ENCODE measurements around the gene TRIB2. TPM values are rescaled to one million over a fixed set of nuclear protein-coding genes. Genes with fewer than 3 reads are reported as not detected.

Gene TRIB2
- total and polyA plus RNA-seq, 2 donors = 39.4 to 69.8 TPM

DNA sequence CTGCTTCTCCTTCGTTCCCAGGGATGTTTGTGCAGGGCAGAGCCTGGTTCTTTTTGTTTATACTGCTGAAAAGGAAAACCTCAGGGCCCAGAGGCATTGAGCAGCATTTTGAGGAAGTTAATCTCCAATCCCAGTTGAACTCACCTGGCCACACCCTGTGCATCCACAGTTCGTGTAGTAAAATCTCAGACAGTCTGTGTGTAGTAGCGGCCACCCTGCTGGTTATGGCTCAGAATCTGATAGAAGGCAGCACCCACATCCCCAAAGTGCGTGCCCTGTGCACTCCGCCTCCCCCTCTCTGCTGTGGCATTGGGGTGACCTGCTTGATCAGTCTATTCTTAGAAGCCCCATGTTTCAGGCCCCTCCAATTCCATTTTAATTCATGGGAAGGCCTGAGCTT, 10.9 kb downstream of the TRIB2 start:
- Histone ChIP-seq H3K4me3 (ENCODE audit: low read length in 2 of 2) (peak overlapping the region in 1 of 2 donors; percentile 19), H3K27me3 (ENCODE audit: control insufficient read depth in 2 of 2, insufficient read depth in 1 of 2, low read length in 1 of 2) (no peaks in the 10 kb centered on the region), H3K4me1 (ENCODE audit: control insufficient read depth in 2 of 2, insufficient read depth in 2 of 2, low read length in 2 of 2) (peaks cover 21 to 39% of the 10 kb centered on the region in 2 donors), H3K9me3 (ENCODE audit: control insufficient read depth in 2 of 2, insufficient read depth in 1 of 2, low read length in 1 of 2) (no peaks in the 10 kb centered on the region), H3K27ac (ENCODE audit: low read depth in 1 of 2, low read length in 1 of 2) (peak overlapping the region; percentile 70 to 80), H3K36me3 (ENCODE audit: control insufficient read depth in 2 of 2, insufficient read depth in 2 of 2, low read length in 1 of 2) (peaks cover 44 to 59% of the 10 kb centered on the region in 2 donors)
- 84% methylated on average over 5 of the region's 5 CpGs for WGBS
- peak in 1 of 9 donors; percentile 29 for DNase-seq (ENCODE audit: low read depth in 6 of 9, low spot score in 9 of 9)

DNA sequence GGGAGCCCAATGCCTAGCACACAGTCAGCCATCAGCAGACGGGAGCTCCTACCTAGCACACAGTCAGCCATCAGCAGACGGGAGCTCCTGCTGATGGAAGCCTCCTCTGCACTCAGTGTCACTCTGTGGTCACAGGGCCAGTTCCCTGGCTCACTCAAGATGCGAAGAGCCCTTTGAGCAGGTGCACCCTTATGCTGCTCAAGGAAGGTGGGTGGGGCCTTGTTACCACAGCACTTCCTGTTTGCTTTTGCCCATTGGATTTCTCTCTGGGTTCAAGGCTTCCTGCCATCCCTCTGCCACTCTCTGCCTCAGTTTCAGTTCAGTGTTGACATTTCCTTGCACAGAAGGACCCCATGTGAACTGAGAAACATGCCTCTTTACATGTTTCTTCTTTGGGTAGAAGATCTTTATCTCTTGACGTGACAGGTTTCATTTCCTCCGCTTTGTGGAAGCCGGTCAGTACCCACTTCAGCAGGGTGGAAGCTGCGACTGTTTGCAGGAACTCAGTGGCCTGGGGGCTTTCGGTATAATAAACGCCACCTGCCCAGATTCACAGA, 11.6 kb downstream of the TRIB2 start:
- peak in 7 of 9 donors; percentile 56 to 92 (median 78) for DNase-seq (ENCODE audit: low read depth in 6 of 9, low spot score in 9 of 9)
- no peaks in the 10 kb centered on the region for H3K9me3 ChIP-seq (ENCODE audit: control insufficient read depth in 2 of 2, insufficient read depth in 1 of 2, low read length in 1 of 2)
- no peaks in the 10 kb centered on the region for H3K27me3 ChIP-seq (ENCODE audit: control insufficient read depth in 2 of 2, insufficient read depth in 1 of 2, low read length in 1 of 2)
- peak overlapping the region in 1 of 2 donors; percentile 19 for H3K4me3 ChIP-seq (ENCODE audit: low read length in 2 of 2)
- peaks cover 21 to 39% of the 10 kb centered on the region in 2 donors for H3K4me1 ChIP-seq (ENCODE audit: control insufficient read depth in 2 of 2, insufficient read depth in 2 of 2, low read length in 2 of 2)
- WGBS = 6% methylated on average over 9 of the region's 9 CpGs
- H3K36me3 ChIP-seq (ENCODE audit: control insufficient read depth in 2 of 2, insufficient read depth in 2 of 2, low read length in 1 of 2) = peaks cover 45 to 58% of the 10 kb centered on the region in 2 donors
- H3K27ac ChIP-seq (ENCODE audit: low read depth in 1 of 2, low read length in 1 of 2) = peak overlapping the region; percentile 70 to 80

GRCh38 chr2:12730265-12730664, 13.5 kb downstream of the TRIB2 start:
- WGBS = 96% methylated on average over 5 of the region's 5 CpGs
- Histone ChIP-seq H3K4me1 (ENCODE audit: control insufficient read depth in 2 of 2, insufficient read depth in 2 of 2, low read length in 2 of 2) (peaks cover 21 to 38% of the 10 kb centered on the region in 2 donors), H3K27ac (ENCODE audit: low read depth in 1 of 2, low read length in 1 of 2) (no peak overlapping the region), H3K4me3 (ENCODE audit: low read length in 2 of 2) (no peak overlapping the region), H3K27me3 (ENCODE audit: control insufficient read depth in 2 of 2, insufficient read depth in 1 of 2, low read length in 1 of 2) (no peaks in the 10 kb centered on the region), H3K9me3 (ENCODE audit: control insufficient read depth in 2 of 2, insufficient read depth in 1 of 2, low read length in 1 of 2) (no peaks in the 10 kb centered on the region), H3K36me3 (ENCODE audit: control insufficient read depth in 2 of 2, insufficient read depth in 2 of 2, low read length in 1 of 2) (peaks cover 43 to 56% of the 10 kb centered on the region in 2 donors)
- no peak for DNase-seq (ENCODE audit: low read depth in 6 of 9, low spot score in 9 of 9)

DNA sequence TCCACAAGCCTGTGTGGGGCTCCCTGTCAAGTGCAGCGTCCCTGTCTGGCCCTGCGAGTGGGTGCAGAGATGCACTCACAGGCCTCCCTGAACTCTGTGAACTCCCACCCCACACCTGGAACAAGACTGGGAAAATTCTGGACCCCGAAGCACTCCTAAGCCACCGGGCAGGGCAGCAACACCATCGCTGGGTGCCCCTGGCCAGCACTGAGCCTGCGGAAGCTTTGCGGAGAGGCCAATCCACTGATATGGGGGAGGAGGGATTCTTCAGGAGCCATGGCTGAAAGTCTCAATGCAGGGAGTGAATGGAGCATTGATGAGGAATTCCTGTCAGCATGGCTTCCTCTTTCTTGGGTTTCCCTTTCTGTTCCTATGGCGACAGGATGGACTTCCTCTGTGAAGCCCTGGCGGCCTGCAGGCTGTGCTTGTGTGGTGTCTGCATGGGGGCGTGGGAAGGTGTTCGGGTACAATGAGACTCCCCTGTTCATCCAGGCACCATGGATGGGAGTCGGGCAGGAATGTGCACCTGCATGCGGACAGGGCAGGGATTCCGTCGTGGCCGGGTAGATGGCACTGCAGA, 15.1 kb downstream of the TRIB2 start:
- H3K27me3 ChIP-seq (ENCODE audit: control insufficient read depth in 2 of 2, insufficient read depth in 1 of 2, low read length in 1 of 2) = no peaks in the 10 kb centered on the region
- H3K4me3 ChIP-seq (ENCODE audit: low read length in 2 of 2) = no peak overlapping the region

DNA sequence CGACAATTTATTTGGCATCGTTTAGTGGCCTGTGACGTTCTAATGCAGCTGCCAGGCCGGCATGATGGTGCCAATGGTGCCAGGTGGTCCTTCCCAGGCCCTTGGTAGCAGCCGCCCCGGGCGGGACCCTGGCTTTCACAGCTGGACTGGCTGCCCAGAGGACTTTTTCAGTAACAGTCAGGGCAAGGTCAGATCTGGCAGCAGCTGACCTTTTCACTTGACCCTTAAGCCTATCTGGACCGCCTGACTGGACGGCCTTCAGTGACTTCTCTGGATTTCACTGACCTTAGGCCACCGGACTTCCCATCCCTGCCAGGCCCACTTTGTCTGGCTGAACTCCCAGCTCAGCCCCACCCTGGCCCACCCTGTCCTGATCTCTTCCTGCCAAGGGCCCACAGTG, 15.9 kb downstream of the TRIB2 start:
- 98% methylated on average over 10 of the region's 10 CpGs for WGBS
- no peak for DNase-seq (ENCODE audit: low read depth in 6 of 9, low spot score in 9 of 9)
- no peak overlapping the region for H3K27ac ChIP-seq (ENCODE audit: low read depth in 1 of 2, low read length in 1 of 2)
- H3K9me3 ChIP-seq (ENCODE audit: control insufficient read depth in 2 of 2, insufficient read depth in 1 of 2, low read length in 1 of 2) = peaks cover 0 to 2% of the 10 kb centered on the region in 2 donors
- H3K4me1 ChIP-seq (ENCODE audit: control insufficient read depth in 2 of 2, insufficient read depth in 2 of 2, low read length in 2 of 2) = peaks cover 13 to 16% of the 10 kb centered on the region in 2 donors
- H3K4me3 ChIP-seq (ENCODE audit: low read length in 2 of 2) = no peak overlapping the region
- no peaks in the 10 kb centered on the region for H3K27me3 ChIP-seq (ENCODE audit: control insufficient read depth in 2 of 2, insufficient read depth in 1 of 2, low read length in 1 of 2)
- peaks cover 44 to 57% of the 10 kb centered on the region in 2 donors for H3K36me3 ChIP-seq (ENCODE audit: control insufficient read depth in 2 of 2, insufficient read depth in 2 of 2, low read length in 1 of 2)

More for the DNA sequence above, 15.1 kb downstream of the TRIB2 start:
- Histone ChIP-seq H3K9me3 (ENCODE audit: control insufficient read depth in 2 of 2, insufficient read depth in 1 of 2, low read length in 1 of 2) (peaks cover 0 to 2% of the 10 kb centered on the region in 2 donors), H3K36me3 (ENCODE audit: control insufficient read depth in 2 of 2, insufficient read depth in 2 of 2, low read length in 1 of 2) (peaks cover 42 to 58% of the 10 kb centered on the region in 2 donors), H3K27ac (ENCODE audit: low read depth in 1 of 2, low read length in 1 of 2) (no peak overlapping the region), H3K4me1 (ENCODE audit: control insufficient read depth in 2 of 2, insufficient read depth in 2 of 2, low read length in 2 of 2) (peaks cover 19 to 24% of the 10 kb centered on the region in 2 donors)
- DNase-seq (ENCODE audit: low read depth in 6 of 9, low spot score in 9 of 9) = no peak
- WGBS = 96% methylated on average over 16 of the region's 16 CpGs

DNA sequence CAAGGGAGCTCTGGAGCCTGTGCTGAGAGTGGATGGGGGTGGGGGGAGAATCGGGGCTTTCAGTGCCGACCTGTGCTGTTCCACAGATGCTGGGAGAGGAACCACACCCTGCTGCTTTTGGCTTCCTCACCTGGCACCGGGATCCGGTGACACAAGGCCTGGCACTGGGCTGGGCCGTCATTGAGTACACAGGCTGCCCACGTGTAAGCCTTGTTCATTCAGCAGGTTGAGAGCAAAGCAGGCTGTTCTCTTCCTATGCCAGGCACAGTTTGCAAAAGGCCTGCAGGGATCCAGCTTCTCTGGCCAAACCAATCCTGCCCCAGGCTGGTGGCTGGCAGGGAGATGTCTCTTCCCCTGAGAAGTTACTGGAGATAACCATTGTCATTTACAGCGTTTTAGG, 17.1 kb downstream of the TRIB2 start:
- Histone ChIP-seq H3K9me3 (ENCODE audit: control insufficient read depth in 2 of 2, insufficient read depth in 1 of 2, low read length in 1 of 2) (peaks cover 0 to 2% of the 10 kb centered on the region in 2 donors), H3K27me3 (ENCODE audit: control insufficient read depth in 2 of 2, insufficient read depth in 1 of 2, low read length in 1 of 2) (no peaks in the 10 kb centered on the region), H3K4me1 (ENCODE audit: control insufficient read depth in 2 of 2, insufficient read depth in 2 of 2, low read length in 2 of 2) (peaks cover 4% of the 10 kb centered on the region in 2 donors), H3K27ac (ENCODE audit: low read depth in 1 of 2, low read length in 1 of 2) (no peak overlapping the region), H3K36me3 (ENCODE audit: control insufficient read depth in 2 of 2, insufficient read depth in 2 of 2, low read length in 1 of 2) (peaks cover 52 to 64% of the 10 kb centered on the region in 2 donors), H3K4me3 (ENCODE audit: low read length in 2 of 2) (no peak overlapping the region)
- WGBS = 93% methylated on average over 7 of the region's 7 CpGs
- no peak for DNase-seq (ENCODE audit: low read depth in 6 of 9, low spot score in 9 of 9)

DNA sequence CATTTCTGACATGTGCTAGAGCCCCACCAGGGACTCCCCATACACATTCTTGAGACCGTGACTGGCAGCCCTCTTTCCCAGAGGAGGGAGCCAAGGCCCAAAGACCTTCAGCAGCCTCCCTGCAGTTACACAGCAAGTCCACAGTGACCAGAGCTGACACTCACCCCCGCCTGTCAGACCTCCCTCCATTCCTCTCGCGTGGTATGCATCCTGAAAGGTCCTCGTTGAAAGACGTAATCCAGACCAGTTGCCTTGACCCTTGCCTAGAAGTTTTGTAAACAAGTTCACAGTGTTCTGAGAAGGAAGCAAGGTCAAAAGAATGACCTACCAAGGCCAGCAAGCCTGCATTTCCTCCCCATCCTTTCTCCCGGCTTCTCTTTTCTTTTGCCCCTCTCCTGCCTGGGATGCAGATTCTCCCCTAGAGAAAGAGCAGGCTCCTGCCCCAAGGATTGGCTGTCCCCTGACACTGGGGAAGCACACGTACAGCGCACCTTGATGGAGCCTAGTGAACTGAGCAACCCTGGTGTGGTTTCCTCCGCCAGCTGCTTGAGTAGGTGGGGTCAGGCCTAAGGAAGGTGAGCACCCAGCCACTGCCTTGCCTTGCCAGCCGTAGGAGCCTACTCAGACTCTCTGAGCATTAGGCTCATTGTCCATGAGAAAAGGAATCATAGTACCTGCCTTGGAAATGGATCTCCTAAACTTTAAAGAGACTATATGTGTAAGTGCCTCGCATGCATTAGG, 18.3 kb downstream of the TRIB2 start:
- 94% methylated on average over 12 of the region's 12 CpGs for WGBS
- Histone ChIP-seq H3K27ac (ENCODE audit: low read depth in 1 of 2, low read length in 1 of 2) (no peak overlapping the region), H3K9me3 (ENCODE audit: control insufficient read depth in 2 of 2, insufficient read depth in 1 of 2, low read length in 1 of 2) (peaks cover 0 to 2% of the 10 kb centered on the region in 2 donors), H3K4me3 (ENCODE audit: low read length in 2 of 2) (no peak overlapping the region), H3K4me1 (ENCODE audit: control insufficient read depth in 2 of 2, insufficient read depth in 2 of 2, low read length in 2 of 2) (no peaks in the 10 kb centered on the region), H3K27me3 (ENCODE audit: control insufficient read depth in 2 of 2, insufficient read depth in 1 of 2, low read length in 1 of 2) (no peaks in the 10 kb centered on the region), H3K36me3 (ENCODE audit: control insufficient read depth in 2 of 2, insufficient read depth in 2 of 2, low read length in 1 of 2) (peaks cover 65% of the 10 kb centered on the region in 2 donors)
- DNase-seq (ENCODE audit: low read depth in 6 of 9, low spot score in 9 of 9) = no peak

GRCh38 chr2:12737297-12737696, 20.6 kb downstream of the TRIB2 start:
- H3K36me3 ChIP-seq (ENCODE audit: control insufficient read depth in 2 of 2, insufficient read depth in 2 of 2, low read length in 1 of 2) = peaks cover 65 to 68% of the 10 kb centered on the region in 2 donors
- peaks cover 0 to 2% of the 10 kb centered on the region in 2 donors for H3K9me3 ChIP-seq (ENCODE audit: control insufficient read depth in 2 of 2, insufficient read depth in 1 of 2, low read length in 1 of 2)
- no peaks in the 10 kb centered on the region for H3K27me3 ChIP-seq (ENCODE audit: control insufficient read depth in 2 of 2, insufficient read depth in 1 of 2, low read length in 1 of 2)
- H3K27ac ChIP-seq (ENCODE audit: low read depth in 1 of 2, low read length in 1 of 2) = no peak overlapping the region
- H3K4me3 ChIP-seq (ENCODE audit: low read length in 2 of 2) = no peak overlapping the region
- no peak for DNase-seq (ENCODE audit: low read depth in 6 of 9, low spot score in 9 of 9)
- no peaks in the 10 kb centered on the region for H3K4me1 ChIP-seq (ENCODE audit: control insufficient read depth in 2 of 2, insufficient read depth in 2 of 2, low read length in 2 of 2)
- 81% methylated on average over 9 of the region's 9 CpGs for WGBS

Measured in thymus (tissue), 11 donors.